MM.1S (cell line): ENCODE data around the gene ACER2.
"Not testable (repeated sequence)": the region's sequence is repeated elsewhere in the genome, so short reads cannot be mapped to it uniquely, and the experiment has no call there.

ENCODE experiments used
- DNase-seq: peaks from one replicate; pipeline ENCODE4 v3.0.0-alpha.2; 2015
- H2AFZ ChIP-seq: fragments of 300-600 bp; sonication (generic); 2 replicates; pipeline ENCODE4 v1.6.0; 2016; ENCODE audit warnings: antibody characterized with exemption, low read length
- H3F3A ChIP-seq: fragments of 300-600 bp; sonication (generic); 2 replicates; pipeline ENCODE4 v1.6.1; 2016; ENCODE audit warnings: mild to moderate bottlenecking, antibody characterized with exemption, low read length, moderate library complexity, mixed read lengths; ENCODE audit not compliant: insufficient read depth
- H3K27ac ChIP-seq: fragments of 300-600 bp; sonication (generic); 2 replicates; pipeline ENCODE4 v1.5.1; 2016; ENCODE audit warnings: mild to moderate bottlenecking, low read length
- H3K27me3 ChIP-seq: fragments of 300-600 bp; sonication (generic); replicated peaks from 2 replicates; pipeline ENCODE4 v1.6.0; 2016; ENCODE audit warnings: low read length; ENCODE audit not compliant: insufficient read depth
- H3K36me3 ChIP-seq: fragments of 300-600 bp; sonication (generic); replicated peaks from 2 replicates; pipeline ENCODE4 v1.6.1; 2016; ENCODE audit warnings: mild to moderate bottlenecking, low read length, mixed read lengths; ENCODE audit not compliant: insufficient read depth
- H3K4me1 ChIP-seq: fragments of 300-600 bp; sonication (generic); 2 replicates; pipeline ENCODE4 v1.6.1; 2016; ENCODE audit warnings: low read length, mixed read lengths
- H3K4me2 ChIP-seq: fragments of 300-600 bp; sonication (generic); 2 replicates; pipeline ENCODE4 v1.6.0; 2016; ENCODE audit warnings: low read depth, low read length
- H3K4me3 ChIP-seq: fragments of 300-600 bp; sonication (generic); 2 replicates; pipeline ENCODE4 v1.5.1; 2016; ENCODE audit warnings: low read length, mixed read lengths
- H3K79me2 ChIP-seq: fragments of 300-600 bp; sonication (generic); 2 replicates; pipeline ENCODE4 v1.6.1; 2016; ENCODE audit warnings: mixed run types, low read length, mixed read lengths
- H3K9ac ChIP-seq: fragments of 300-600 bp; sonication (generic); 2 replicates; pipeline ENCODE4 v1.6.1; 2016; ENCODE audit warnings: low read length, mixed read lengths
- H3K9me2 ChIP-seq: fragments of 300-600 bp; sonication (generic); replicated peaks from 2 replicates; pipeline ENCODE4 v1.6.1; 2016; ENCODE audit warnings: mild to moderate bottlenecking, low read length, mixed read lengths; ENCODE audit not compliant: insufficient read depth
- H3K9me3 ChIP-seq: fragments of 300-600 bp; sonication (generic); replicated peaks from 2 replicates; pipeline ENCODE4 v1.6.1; 2016; ENCODE audit warnings: mild to moderate bottlenecking, low read length, mixed read lengths; ENCODE audit not compliant: insufficient read depth
- H4K20me1 ChIP-seq: fragments of 300-600 bp; sonication (generic); 2 replicates; pipeline ENCODE4 v1.6.1; 2016; ENCODE audit warnings: mild to moderate bottlenecking, low read length, moderate library complexity, mixed read lengths; ENCODE audit not compliant: insufficient read depth
- CTCF ChIP-seq: fragments of 300-600 bp; sonication (generic); IDR thresholded peaks from 2 replicates; pipeline ENCODE4 v1.5.1; 2016; ENCODE audit warnings: antibody characterized with exemption, low read length, mixed read lengths
- EZH2 ChIP-seq: fragments of 300-600 bp; sonication (generic); optimal IDR thresholded peaks from 2 replicates; pipeline ENCODE3; 2017; ENCODE audit warnings: low read depth, mild to moderate bottlenecking, antibody characterized with exemption, low read length, mixed read lengths
- EZH2phosphoT487 ChIP-seq: fragments of 300-600 bp; sonication (generic); IDR thresholded peaks from 2 replicates; pipeline ENCODE4 v1.6.1; 2018; ENCODE audit warnings: antibody characterized with exemption, low read length

The ACER2 gene

GRCh38 chr9:19411316-19411715 is 2.5 kb downstream of the ACER2 start:
- Histone ChIP-seq H3K27ac (no peak overlapping the region), H3K9ac (no peak overlapping the region), H3K9me2 (no peaks in the 10 kb centered on the region), H3K4me1 (no peaks in the 10 kb centered on the region), H3K4me2 (no peak overlapping the region), H3K27me3 (no peaks in the 10 kb centered on the region), H3K79me2 (no peaks in the 10 kb centered on the region), H3K9me3 (no peaks in the 10 kb centered on the region), H4K20me1 (no peaks in the 10 kb centered on the region), H3K36me3 (no peaks in the 10 kb centered on the region), H3F3A (no peaks in the 10 kb centered on the region), H2AFZ (no peak overlapping the region), H3K4me3 (no peak overlapping the region)
- no peak for DNase-seq
- TF ChIP-seq EZH2phosphoT487 = no peak
- TF ChIP-seq EZH2 = no peak
- TF ChIP-seq CTCF = no peak

- DNase-seq, H3K79me2 ChIP-seq, H3K4me2 ChIP-seq, H3K4me1 ChIP-seq, H3K36me3 ChIP-seq, H2AFZ ChIP-seq, H3K27me3 ChIP-seq, H3K9me3 ChIP-seq, H3K27ac ChIP-seq, H4K20me1 ChIP-seq, H3K9ac ChIP-seq, H3K9me2 ChIP-seq, H3K4me3 ChIP-seq, H3F3A ChIP-seq: not testable (repeated sequence)
Observed at GRCh38 chr9:19413456-19413855, 4.6 kb downstream of the ACER2 start.

- H3K9ac ChIP-seq = no peak overlapping the region
- no peaks in the 10 kb centered on the region for H3K79me2 ChIP-seq
- no peaks in the 10 kb centered on the region for H3F3A ChIP-seq
- no peaks in the 10 kb centered on the region for H3K4me1 ChIP-seq
- no peak overlapping the region for H2AFZ ChIP-seq
- H3K9me2 ChIP-seq = no peaks in the 10 kb centered on the region
- H3K36me3 ChIP-seq = no peaks in the 10 kb centered on the region
- no peaks in the 10 kb centered on the region for H3K27me3 ChIP-seq
- no peaks in the 10 kb centered on the region for H3K9me3 ChIP-seq
- no peak for DNase-seq
- no peak overlapping the region for H3K27ac ChIP-seq
- TF ChIP-seq CTCF = no peak
- TF ChIP-seq EZH2 = no peak
- TF ChIP-seq EZH2phosphoT487 = no peak
- no peak overlapping the region for H3K4me2 ChIP-seq
- no peak overlapping the region for H3K4me3 ChIP-seq
- no peaks in the 10 kb centered on the region for H4K20me1 ChIP-seq
Observed at GRCh38 chr9:19416143-19416542, 7.3 kb downstream of the ACER2 start.

GRCh38 chr9:19420877-19421276 is 12.1 kb downstream of the ACER2 start:
- no peak for TF ChIP-seq EZH2
- TF ChIP-seq CTCF = no peak
- TF ChIP-seq EZH2phosphoT487 = no peak
- H2AFZ ChIP-seq = no peak overlapping the region
- no peaks in the 10 kb centered on the region for H3K27me3 ChIP-seq
- no peaks in the 10 kb centered on the region for H3K4me1 ChIP-seq
- no peaks in the 10 kb centered on the region for H3K9me3 ChIP-seq
- DNase-seq = no peak
- H3K9ac ChIP-seq = no peak overlapping the region
- H3F3A ChIP-seq = no peaks in the 10 kb centered on the region
- H3K4me2 ChIP-seq = no peak overlapping the region
- no peak overlapping the region for H3K4me3 ChIP-seq
- no peaks in the 10 kb centered on the region for H3K79me2 ChIP-seq
- no peaks in the 10 kb centered on the region for H3K9me2 ChIP-seq
- no peaks in the 10 kb centered on the region for H4K20me1 ChIP-seq
- no peak overlapping the region for H3K27ac ChIP-seq
- H3K36me3 ChIP-seq = no peaks in the 10 kb centered on the region
